A549 (cell line): ENCODE results near the gene RBMXL3.

Experiments
- BHLHE40 ChIP-seq: IDR thresholded peaks from 2 replicates; pipeline ENCODE4 v1.6.1; 2012; ENCODE audit warnings: low read depth, low read length, inconsistent platforms
- CEBPB ChIP-seq, 2 experiments: fragments of >200 bp in 1 of 2; sonication (Bioruptor Twin) in 1 of 2; formaldehyde crosslinking in 1 of 2; IDR thresholded peaks; 2 replicates each; pipeline ENCODE4 v1.6.1; 2012 to 2016
- CHD4 ChIP-seq: fragments of 200-600 bp; sonication (generic); IDR thresholded peaks from 2 replicates; pipeline ENCODE4 v1.6.1; 2016; ENCODE audit warnings: antibody characterized with exemption, mild to moderate bottlenecking, borderline replicate concordance
- EP300 ChIP-seq, 2 experiments: fragments of >200 bp; sonication (Bioruptor Twin); formaldehyde crosslinking; IDR thresholded peaks; 2 replicates in 1 of 2; 3 replicates in 1 of 2; pipeline ENCODE4 v1.6.1; 2016 to 2017
- MAZ ChIP-seq: fragments of 150-350 bp; IDR thresholded peaks from 2 replicates; pipeline ENCODE4 v1.6.1; 2014; ENCODE audit warnings: antibody characterized with exemption, low read depth, low read length, borderline replicate concordance
- NFE2L2 ChIP-seq: fragments of 150-350 bp; conservative IDR thresholded peaks from 2 replicates; pipeline ENCODE4 v1.6.1; 2014; ENCODE audit warnings: low read length
- NPAS2 ChIP-seq: fragments of 250-450 bp; sonication (Bioruptor Pico); IDR thresholded peaks from 2 replicates; pipeline ENCODE4 v1.8.0; 2022; ENCODE audit warnings: mild to moderate bottlenecking, moderate library complexity, borderline replicate concordance
- PBX3 ChIP-seq: IDR thresholded peaks from 2 replicates; pipeline ENCODE4 v1.6.1; 2012
- POLR2A ChIP-seq: IDR thresholded peaks from 2 replicates; pipeline ENCODE4 v1.6.1; 2012; ENCODE audit warnings: mild to moderate bottlenecking, low read length
- RAD21 ChIP-seq, 2 experiments: fragments of >200 bp in 1 of 2; sonication (Bioruptor Twin) in 1 of 2; formaldehyde crosslinking in 1 of 2; IDR thresholded peaks in 1 of 2; conservative IDR thresholded peaks in 1 of 2; 2 replicates in 1 of 2; 3 replicates in 1 of 2; pipeline ENCODE4 v1.6.1; 2012 to 2018; ENCODE audit warnings: inconsistent platforms in 1 of 2
- SMC3 ChIP-seq: fragments of >200 bp; sonication (Bioruptor Twin); formaldehyde crosslinking; IDR thresholded peaks from 3 replicates; pipeline ENCODE4 v1.6.1; 2018; ENCODE audit warnings: inconsistent platforms
- ZSCAN20 ChIP-seq: fragments of 250-450 bp; sonication (Bioruptor Pico); IDR thresholded peaks from 2 replicates; pipeline ENCODE4 v1.8.0; 2022; ENCODE audit warnings: mild to moderate bottlenecking, moderate library complexity
- TF ChIP-seq, protein P1 (sequence below): fragments of >200 bp; sonication (Bioruptor Twin); formaldehyde crosslinking; IDR thresholded peaks from 3 replicates; pipeline ENCODE4 v1.5.1; 2016

DNA sequence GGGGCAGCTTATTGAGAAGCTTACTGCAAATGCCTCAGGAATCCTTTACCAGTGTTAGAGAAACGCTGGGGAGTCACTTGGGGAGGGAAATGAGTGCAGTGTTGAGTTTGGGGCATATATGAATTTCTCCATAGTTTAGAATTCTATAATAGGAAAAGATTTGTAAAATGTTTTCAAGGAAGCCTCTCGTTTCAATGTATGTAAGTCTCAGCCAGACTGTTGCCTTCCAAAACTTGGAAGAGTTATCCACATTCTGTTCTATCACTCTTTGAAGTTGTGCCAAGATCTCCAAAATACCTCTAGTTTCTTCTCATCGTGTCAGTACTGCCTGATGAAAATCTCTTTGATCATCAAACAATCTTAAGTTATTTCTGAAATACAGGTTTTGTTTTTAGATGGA lies 45.3 kb downstream of the RBMXL3 start:
- TF ChIP-seq CHD4 = no peak
- no peak for TF ChIP-seq POLR2A
- TF ChIP-seq, protein P1, sequence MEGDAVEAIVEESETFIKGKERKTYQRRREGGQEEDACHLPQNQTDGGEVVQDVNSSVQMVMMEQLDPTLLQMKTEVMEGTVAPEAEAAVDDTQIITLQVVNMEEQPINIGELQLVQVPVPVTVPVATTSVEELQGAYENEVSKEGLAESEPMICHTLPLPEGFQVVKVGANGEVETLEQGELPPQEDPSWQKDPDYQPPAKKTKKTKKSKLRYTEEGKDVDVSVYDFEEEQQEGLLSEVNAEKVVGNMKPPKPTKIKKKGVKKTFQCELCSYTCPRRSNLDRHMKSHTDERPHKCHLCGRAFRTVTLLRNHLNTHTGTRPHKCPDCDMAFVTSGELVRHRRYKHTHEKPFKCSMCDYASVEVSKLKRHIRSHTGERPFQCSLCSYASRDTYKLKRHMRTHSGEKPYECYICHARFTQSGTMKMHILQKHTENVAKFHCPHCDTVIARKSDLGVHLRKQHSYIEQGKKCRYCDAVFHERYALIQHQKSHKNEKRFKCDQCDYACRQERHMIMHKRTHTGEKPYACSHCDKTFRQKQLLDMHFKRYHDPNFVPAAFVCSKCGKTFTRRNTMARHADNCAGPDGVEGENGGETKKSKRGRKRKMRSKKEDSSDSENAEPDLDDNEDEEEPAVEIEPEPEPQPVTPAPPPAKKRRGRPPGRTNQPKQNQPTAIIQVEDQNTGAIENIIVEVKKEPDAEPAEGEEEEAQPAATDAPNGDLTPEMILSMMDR = no peak
- TF ChIP-seq CEBPB (IDR thresholded peaks at IDR 0.05) = no peak
- no peak for TF ChIP-seq BHLHE40
- TF ChIP-seq RAD21 (conservative IDR thresholded peaks at IDR 0.05 in 1 of 2, IDR thresholded peaks at IDR 0.05 in 1 of 2) = no peak
- no peak for TF ChIP-seq PBX3
- TF ChIP-seq NFE2L2 = no peak
- no peak for TF ChIP-seq SMC3
- TF ChIP-seq EP300 (IDR thresholded peaks at IDR 0.05) = no peak
- no peak for TF ChIP-seq NPAS2 (CRISPR knock-in tag)
- no peak for TF ChIP-seq ZSCAN20
- no peak for TF ChIP-seq MAZ
